Left ventricle myocardium superior (tissue), 1 donor: Measurements from ENCODE around the gene LIME1. TPM values are rescaled to one million over a fixed set of nuclear protein-coding genes. Genes with fewer than 3 reads are reported as not detected.
"Not testable (repeated sequence)": the region's sequence is repeated elsewhere in the genome, so short reads cannot be mapped to it uniquely, and the experiment has no call there.

Experiments used
- ATAC-seq: fragments of 200-7000 bp; cut with Tn5 transposase; one replicate; pipeline ENCODE4 v1.9.1; 2020; ENCODE audit warnings: mild to moderate bottlenecking, moderate library complexity
- DNase-seq: peaks from one replicate; pipeline ENCODE4 v3.0.0-alpha.2; 2020
- intact Hi-C: fragments of 100-400 bp; cut with micrococcal nuclease; formaldehyde crosslinking; loops from one replicate; pipeline ENCODE4 v1.11.0; 2022
- total RNA-seq: library from RNA; stranded (reverse); fragmentation: NEBNext Ultra II Directional; extraction: Animal tissue kit (Norgen Biotek cat#: 25700); gene quantifications from one replicate; pipeline ENCODE4 v1.2.1, GENCODE V29; 2021
- donor health status: DM: no; HTN: yes; CAD: no; lungs with severe emphysema.

The LIME1 gene
- total RNA-seq, 1 donor from 2014 or later: 2.7 TPM

DNA sequence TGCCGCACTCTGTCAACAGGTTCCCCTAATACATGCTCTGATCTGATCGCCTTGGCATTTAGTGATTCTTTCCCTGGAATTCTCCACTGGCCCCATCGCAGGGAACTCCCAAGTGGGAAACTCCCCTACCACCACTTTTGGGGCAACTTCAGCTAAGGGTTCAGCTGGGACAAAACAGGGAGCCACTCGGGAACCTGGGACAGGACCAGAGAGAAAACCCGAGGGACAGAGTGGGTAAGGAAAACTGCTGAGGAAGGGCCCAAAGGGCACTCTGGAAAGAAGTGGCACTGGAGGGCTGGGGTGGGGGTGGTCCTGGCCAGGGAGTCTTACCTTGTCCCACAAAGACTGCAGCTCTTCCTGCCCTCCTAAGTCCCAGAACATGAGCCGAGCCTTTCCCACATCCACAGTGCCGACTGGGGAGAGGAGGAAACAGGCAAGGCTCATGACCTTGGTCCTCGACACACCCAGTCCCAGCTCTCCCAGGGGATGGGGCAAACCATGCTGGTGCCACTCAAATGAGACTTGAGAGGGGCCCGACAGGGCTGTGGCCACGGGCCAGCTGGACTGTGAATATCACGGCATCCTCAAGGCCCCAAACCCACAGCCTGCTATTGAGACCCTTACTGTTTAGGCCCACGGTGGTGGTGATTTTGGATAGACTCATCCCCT, 30.3 kb upstream of the LIME1 start:
- intact Hi-C loops: no loop called here
- DNase-seq: peak; percentile 30
- ATAC-seq: no peak

DNA sequence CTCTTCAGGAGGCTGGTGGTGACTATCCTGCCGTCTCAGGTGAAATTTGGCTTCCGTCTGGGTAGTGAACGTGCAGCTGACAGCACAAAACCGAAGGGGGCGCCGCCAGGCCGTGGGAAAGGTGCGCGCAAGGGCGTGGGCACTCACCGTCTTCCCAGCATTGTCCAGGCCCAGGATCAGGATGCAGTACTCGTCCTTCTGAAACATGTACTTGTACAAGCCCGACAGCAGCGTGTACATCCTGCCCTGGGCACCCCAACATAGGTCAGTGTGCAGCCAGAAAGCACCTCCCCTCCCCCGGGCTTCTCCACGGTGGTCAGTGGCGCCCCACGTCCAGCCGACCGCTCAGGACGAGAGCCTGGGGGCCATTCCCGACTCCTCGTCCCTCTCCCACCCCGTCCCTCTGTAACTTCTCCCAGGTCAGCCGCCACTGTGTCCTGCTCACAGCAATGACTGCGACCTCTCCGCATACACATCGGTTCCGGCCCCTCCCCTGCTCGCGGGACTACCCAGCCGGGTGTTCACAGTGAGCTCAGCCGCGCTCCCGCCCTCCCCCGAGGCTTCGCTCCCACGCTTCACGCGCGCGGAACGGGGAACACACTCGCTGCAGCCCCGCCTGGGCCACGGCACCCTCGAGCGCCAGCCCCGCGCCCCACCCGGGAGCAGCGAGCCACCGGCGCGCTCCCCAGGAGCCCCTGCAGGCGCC, 29.5 kb upstream of the LIME1 start:
- ATAC-seq (peak; percentile 29), DNase-seq (peak; percentile 56)
- intact Hi-C loops: no loop called here

DNA sequence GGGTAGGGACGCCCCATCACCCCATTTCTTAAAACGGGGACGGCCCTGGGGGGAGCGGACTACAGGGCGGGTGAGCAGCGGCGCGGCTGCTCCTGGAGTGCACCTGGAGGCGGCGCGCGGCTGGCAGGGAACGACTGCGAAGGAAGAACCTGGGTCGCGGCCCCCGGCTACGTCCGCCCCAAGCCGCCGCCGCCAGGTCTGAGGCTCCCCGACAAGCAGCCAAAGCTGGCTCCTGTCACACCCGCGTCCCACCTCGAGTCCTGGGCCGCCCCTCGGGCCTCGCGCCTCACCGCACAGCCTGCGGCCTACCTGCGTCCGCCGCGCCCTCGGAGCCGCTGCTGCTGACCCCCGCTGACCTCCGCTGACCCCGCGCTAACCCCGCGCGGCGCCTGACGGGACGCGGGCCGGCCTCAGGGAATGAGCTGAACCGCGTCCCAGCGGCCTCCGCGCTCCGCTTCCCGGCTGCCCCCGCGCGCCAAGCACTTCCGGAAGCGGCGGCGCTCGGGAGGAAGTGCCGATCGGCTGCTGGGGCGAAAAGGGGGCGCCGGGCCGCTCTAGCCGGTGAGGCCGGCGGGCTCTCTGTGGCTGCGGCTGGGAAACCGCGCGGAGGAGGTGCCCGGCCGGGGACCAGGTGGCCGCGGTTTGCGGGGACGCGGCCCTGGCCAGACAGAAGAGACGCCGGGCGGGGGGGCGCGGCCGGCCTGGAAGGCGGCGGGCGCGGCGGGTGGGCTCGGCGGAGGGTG, 28.7 kb upstream of the LIME1 start, which contains the start of the genes ARFRP1 and ZGPAT:
ARFRP1 (minus strand) TSS at position 419 of the 743 bp plus-strand sequence. CDS start 885 bp downstream, outside the sequence.
ZGPAT (plus strand) TSS at position 482 of the 743 bp plus-strand sequence. CDS start 542 bp downstream, outside the sequence.
- DNase-seq (peak; percentile 96), ATAC-seq (peak; percentile 97)
- intact Hi-C loops: no loop called here

DNA sequence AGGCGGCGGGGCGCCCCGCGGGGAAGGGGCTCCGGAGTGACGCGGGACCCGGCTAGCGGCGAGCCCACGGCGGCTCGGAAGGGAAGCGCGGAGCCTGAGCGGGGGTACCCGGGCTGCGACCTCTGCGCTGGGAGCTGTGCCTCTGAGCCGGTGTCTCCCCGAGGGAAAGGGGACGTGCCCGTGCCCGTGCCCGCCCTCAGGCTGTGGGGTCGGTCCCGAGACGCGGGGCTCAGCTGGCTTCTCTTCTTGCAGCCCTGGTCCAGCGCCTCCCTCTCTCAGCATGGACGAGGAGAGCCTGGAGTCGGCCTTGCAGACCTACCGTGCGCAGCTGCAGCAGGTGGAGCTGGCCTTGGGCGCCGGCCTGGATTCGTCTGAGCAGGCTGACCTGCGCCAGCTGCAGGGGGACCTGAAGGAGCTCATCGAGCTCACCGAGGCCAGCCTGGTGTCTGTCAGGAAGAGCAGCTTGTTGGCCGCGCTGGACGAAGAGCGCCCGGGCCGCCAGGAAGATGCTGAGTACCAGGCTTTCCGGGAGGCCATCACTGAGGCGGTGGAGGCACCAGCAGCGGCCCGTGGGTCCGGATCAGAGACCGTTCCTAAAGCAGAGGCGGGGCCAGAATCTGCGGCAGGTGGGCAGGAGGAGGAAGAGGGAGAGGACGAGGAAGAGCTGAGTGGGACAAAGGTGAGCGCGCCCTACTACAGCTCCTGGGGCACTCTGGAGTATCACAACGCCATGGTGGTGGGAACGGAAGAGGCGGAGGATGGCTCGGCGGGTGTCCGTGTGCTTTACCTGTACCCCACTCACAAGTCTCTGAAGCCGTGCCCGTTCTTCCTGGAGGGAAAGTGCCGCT, 27.9 kb upstream of the LIME1 start:
- DNase-seq (peak; percentile 31), ATAC-seq (no peak)
- intact Hi-C loops: no loop called here

DNA sequence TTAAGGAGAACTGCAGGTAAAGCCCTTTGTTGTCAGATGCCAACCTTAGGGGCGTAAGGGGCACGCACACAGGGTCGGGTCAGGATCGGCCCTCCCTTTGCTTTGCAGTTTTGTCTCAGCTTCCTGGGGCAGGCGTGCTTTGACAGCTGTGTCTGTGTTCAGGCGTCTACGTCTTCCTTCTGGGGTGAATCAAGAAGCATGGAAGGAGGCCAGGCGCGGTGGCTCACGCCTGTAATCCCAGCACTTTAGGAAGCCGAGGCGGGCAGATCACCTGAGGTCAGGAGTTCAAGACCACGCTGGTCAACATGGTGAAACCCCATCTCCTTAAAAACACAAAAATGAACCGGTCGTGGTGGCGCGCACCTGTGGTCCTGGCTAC, 27.3 kb upstream of the LIME1 start:
- intact Hi-C loops: no loop called here
- no peak for ATAC-seq

DNA sequence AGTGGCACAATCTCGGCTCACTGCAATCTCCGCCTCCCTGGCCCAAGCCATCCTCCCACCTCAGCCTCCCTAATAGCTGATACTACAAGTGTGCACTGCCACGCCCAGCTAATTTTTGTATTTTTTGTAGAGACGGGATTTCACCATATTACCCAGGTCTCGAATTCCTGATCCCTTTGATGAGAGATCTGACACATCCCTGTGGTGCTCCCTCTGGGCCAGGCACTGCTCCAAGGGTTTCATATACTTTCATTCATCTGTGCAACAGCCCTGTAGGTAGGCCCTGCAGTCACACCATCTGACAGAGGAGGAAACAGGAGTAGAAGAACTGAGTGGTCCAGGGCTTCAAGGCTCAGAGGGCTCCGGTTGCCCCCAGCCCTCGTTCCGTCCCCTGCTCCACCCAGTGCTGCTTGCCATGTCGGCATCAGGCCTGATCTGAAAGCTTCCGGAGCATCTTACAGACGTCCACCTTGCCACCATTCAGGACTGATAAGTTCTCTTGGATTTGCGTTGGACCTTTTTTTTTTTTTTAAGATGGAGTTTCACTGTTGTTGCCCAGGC, 25.3 kb upstream of the LIME1 start:
- peak; percentile 16 for DNase-seq
- ATAC-seq: no peak
- intact Hi-C loops: no loop called here

More for the DNA sequence above, 27.3 kb upstream of the LIME1 start:
- DNase-seq: peak; percentile 27

DNA sequence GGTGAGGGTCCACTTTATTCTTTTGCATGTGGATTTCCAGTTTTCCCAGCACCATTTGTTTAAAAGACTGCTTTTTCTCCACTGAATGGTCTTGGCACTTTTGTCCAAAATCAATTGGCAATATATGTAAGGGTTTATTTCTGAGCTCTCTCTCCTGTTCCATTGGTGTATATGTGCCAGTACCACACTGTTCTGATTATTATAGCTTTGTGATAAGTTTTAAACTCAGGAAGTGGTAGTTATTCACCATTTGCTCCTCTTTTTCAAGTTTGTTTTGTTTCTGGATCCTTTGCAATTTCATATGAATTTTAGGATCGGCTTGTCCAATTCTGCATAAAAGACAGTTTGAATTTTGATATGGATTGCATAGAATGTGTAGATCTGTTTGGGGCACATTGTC, 24.3 kb upstream of the LIME1 start:
- intact Hi-C loops: no loop called here
- ATAC-seq: no peak

DNA sequence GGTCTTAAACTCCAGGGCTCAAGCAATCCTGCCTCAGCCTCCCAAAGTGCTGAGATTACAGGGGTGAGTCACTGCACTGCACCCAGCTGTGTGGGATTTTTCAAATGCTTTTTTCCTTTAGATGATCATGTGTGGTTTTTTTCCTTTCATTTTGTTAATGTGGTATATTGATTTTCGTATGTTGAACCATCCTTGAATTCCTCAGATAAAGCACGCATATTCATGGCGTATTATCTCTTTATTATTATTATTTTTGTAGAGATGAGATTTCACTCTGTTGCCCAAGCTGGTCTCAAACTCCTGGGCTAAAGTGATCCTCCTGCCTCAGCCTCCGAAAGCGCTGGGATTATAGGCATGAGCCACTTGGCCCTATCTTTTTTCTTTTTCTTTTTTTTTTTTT, 21.6 kb upstream of the LIME1 start:
- ATAC-seq: no peak
- DNase-seq: no peak
- intact Hi-C loops: no loop called here

More for the DNA sequence above, 24.3 kb upstream of the LIME1 start:
- DNase-seq: no peak

DNA sequence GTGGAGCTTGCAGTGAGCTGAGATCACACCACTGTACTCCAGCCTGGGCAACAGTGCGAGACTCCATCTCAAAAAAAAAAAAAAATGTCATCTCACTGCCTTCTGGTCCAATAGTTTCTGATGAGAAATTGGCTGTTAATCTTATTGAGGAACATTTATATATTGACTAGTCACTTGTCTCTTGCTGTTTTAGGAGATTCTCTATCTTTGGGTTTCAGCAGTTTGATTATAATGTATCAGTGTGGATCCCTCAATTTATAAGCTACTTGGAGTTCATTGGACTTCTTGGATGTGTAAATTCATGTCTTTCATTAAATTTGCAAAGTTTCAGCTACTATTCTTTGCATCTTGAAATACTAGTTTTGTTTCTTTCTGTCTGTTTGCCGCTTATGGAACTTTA, 17.5 kb upstream of the LIME1 start:
- intact Hi-C loops: no loop called here
- DNase-seq (no peak), ATAC-seq (no peak)

DNA sequence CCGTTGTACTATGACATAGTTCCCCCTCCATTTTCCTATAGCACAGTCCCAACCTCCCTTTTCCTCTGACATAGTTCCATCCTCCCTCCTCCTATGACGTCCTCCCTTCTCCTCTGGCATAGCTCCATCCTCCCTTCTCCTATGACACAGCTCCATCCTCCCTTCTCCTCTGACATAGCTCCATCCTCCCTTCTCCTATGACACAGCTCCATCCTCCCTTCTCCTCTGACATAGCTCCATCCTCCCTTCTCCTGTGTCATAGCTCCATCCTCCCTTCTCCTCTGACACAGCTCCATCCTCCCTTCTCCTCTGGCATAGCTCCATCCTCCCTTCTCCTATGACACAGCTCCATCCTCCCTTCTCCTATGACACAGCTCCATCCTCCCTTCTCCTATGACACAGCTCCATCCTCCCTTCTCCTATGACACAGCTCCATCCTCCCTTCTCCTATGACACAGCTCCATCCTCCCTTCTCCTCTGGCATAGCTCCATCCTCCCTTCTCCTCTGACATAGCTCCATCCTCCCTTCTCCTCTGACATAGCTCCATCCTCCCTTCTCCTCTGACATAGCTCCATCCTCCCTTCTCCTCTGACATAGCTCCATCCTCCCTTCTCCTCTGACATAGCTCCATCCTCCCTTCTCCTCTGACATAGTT, 13.4 kb upstream of the LIME1 start:
- DNase-seq, ATAC-seq, intact Hi-C loops: not testable (repeated sequence)

DNA sequence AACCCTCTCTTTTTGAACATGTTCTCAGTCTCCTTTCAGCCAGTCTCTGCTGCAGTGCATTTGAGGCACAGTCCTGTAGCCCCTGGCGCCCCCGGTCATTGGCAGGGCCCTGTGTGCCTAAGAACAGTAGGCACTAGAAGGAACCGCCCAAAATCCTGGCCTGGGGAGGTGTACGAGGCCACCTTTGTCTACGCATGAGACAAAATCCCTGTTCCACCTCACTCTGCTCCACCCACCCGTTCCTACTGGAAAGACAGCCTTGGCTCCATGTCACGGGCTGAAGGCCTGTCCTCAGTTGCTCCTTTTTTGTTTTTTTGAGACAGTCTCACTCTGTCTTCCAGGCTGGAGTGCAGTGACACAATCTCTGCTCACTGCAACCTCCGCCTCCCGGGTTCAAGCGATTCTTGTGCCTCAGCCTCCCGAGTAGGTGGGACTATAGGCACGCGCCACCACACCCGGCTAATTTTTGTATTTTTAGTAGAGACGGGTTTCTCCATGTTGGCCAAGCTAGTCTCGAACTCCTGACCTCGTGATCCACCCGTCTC, 6.2 kb upstream of the LIME1 start:
- ATAC-seq, DNase-seq, intact Hi-C loops: not testable (repeated sequence)

DNA sequence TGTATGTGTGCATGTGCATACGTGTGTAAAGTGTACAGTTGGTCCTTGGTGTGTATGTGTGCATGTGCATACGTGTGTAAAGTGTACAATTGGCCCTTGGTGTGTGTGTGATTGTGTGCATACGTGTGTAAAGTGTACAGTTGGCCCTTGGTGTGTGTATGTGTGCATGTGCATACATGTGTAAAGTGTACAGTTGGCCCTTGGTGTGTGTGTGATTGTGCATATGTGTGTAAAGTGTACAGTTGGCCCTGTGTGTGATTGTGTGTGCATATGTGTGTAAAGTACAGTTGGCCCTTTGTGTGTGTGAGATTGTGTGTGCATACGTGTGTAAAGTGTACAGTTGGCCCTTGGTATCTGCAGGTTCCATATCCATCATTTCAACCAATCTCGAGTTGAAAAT, 5.1 kb upstream of the LIME1 start:
- DNase-seq (no peak), ATAC-seq (no peak)
- intact Hi-C loops: no loop called here

DNA sequence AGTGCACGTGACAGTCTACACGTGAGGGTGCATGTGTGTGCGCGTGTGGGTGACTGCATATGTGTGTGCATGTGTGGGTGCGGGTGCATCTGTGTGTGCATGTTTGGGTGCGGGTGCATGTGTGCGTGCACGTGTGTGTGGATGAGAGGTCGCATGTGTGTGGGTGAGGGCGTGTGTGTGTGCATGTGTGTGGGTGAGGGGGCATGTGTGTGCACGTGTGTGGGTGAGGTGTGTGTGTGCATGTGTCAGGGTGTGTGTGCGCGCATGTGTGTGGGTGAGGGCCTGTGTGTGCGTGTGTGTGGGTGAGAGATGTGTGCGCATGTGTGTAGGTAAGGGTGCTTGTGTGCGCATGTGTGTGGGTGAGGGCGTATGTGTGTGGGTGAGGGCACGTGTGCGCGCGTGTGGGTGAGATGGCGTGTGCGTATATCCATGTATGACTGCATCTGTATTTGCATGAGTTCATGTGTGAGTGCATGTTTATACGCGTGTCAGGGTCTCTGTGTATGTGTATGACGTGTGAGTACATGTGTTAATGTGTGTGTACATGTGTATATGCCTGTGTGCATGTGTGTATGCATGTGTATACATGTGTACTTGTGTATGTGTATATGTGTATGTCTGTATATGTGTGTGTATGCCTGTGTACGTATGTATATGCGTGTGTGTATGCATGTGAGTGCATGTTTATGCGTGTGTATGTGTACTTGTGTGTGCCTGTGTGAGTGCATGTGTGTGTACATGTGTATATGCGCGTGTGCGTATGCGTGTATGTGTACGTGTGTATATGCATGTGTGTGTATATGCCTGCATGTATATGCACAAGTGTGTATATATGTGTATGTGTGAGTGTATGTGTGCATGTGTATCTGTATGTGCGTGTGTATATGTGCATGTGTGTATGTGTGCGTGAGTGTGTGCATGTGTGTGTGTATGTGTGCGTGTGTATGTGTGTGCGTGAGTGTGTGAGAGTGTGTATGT, 4.1 kb upstream of the LIME1 start:
- DNase-seq (no peak), ATAC-seq (no peak)
- intact Hi-C loops: no loop called here

DNA sequence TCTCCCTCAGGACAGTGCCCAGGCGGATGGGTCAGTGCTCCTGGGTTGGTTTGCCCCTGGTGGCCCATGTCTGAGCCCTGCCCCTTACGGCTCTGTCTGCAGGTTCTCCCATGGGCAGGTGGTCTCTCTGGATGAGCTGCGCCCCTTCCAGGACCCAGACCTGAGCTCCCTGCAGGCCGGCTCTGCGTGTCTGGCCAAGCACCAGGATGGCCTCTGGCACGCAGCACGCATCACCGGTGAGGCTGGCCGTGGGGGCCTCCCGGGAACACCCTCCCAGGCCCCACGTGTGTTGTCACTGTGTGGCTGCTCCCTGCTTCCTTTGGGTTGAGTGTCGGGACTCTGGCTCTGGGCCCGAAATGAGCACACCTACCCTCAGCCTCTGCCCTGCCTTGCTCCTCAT, 3.3 kb upstream of the LIME1 start:
- intact Hi-C loops: no loop called here
- no peak for ATAC-seq
- DNase-seq: no peak

DNA sequence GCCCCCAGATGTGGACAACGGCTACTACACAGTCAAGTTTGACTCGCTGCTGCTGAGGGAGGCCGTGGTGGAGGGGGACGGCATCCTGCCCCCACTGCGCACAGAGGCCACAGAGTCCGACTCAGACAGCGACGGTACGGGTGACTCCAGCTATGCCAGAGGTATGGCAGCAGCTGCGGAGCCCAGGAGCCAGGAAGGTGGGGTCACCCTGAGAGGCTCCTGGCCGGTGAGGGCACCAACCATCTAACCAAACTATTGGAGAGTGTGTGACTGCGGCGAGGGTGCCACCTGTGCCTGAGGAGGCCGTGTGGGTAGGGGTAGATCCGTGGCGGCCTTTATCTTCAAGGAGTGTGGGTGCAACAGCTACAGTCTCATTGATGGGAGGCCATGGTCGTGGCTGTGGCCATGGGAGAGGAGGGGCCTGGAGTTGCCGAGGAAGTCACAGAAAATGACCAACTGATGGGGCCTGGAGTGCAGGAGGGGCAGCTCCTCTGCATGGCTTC, 2.8 kb upstream of the LIME1 start:
- DNase-seq: peak; percentile 20
- no peak for ATAC-seq
- intact Hi-C loops: no loop called here

DNA sequence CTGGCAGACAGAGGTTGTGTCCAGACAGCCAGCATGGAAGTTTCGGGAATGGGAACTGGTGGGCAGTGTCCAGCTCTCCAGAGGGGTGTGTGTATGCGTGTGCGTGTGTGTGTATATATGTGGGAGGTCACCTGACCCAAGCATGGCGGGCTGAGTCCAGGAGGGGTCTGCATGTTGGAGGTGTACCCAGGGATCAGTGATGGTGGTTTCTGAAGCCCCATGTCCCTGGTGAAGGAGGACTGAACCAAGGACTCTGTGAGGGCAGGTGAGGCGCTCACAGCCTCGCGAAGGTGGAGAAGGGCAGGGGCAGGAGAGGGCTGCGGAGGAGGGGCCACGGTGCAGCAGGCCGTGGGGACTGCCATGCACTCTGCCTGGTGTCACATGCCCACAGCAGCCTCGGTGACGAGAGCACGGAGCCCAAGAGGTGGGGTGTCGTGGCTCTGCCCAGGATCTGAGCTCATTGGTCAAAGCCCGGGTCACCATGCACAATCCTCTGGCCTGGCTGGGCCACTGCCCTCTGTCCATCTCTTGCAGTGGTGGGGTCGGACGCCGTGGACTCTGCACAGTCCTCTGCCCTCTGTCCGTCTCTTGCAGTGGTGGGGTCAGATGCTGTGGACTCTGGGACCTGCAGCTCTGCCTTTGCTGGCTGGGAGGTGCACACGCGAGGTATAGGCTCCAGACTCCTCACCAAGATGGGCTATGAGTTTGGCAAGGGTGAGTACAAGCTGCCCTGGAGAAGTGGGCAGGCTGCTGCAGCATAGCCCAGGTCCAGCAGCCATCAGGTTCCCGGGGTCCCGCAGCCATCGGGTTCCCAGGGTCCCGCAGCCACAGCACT, 2.1 kb upstream of the LIME1 start:
- ATAC-seq (no peak), DNase-seq (peak; percentile 24)
- intact Hi-C loops: no loop called here
